Measurements from ENCODE around the gene SLC6A9.

Gene SLC6A9

GRCh38 chr1:43976890-43977289 is 54.4 kb downstream of the SLC6A9 start:
- H3K79me2 ChIP-seq (ENCODE audit: control insufficient read depth, insufficient read depth, low read length) = peaks cover 17% of the 10 kb centered on the region
- H3K4me1 ChIP-seq (ENCODE audit: control insufficient read depth, low read depth, low read length) = peaks cover 2% of the 10 kb centered on the region
- peaks cover 5% of the 10 kb centered on the region for H3K36me3 ChIP-seq (ENCODE audit: control insufficient read depth, insufficient read depth, low read length)
- H3K9ac ChIP-seq (ENCODE audit: low read length) = no peak overlapping the region
- no peak overlapping the region for H3K4me2 ChIP-seq (ENCODE audit: low read length)
- H4K8ac ChIP-seq (ENCODE audit: low read depth, low read length) = no peak overlapping the region
- no CpG with 5 or more reads among the region's 8 CpGs for WGBS (ENCODE audit: extremely low coverage, insufficient coverage, low lambda C conversion rate)
- no peak overlapping the region for H4K5ac ChIP-seq (ENCODE audit: low read length)
- H3K56ac ChIP-seq (ENCODE audit: low read length) = no peak overlapping the region
- no peak overlapping the region for H2BK15ac ChIP-seq (replicated peaks; ENCODE audit: low read depth)
- H3K4ac ChIP-seq (ENCODE audit: low read depth, low read length) = no peak overlapping the region
- no peak overlapping the region for H2AK5ac ChIP-seq (ENCODE audit: low read length)
- no peak overlapping the region for H3K18ac ChIP-seq (ENCODE audit: low read length)
- no peaks in the 10 kb centered on the region for H3K27me3 ChIP-seq (ENCODE audit: insufficient read depth, low read length, poor library complexity)
- H3K4me3 ChIP-seq (ENCODE audit: low read length) = no peak overlapping the region
- DNase-seq = no peak
- H3K27ac ChIP-seq (ENCODE audit: low read depth, low read length) = no peak overlapping the region
- H3K23ac ChIP-seq (ENCODE audit: low read length) = no peak overlapping the region
- H2BK120ac ChIP-seq (ENCODE audit: low read depth, low read length) = no peak overlapping the region
- peaks cover 29% of the 10 kb centered on the region for H3K79me1 ChIP-seq (ENCODE audit: low read length)
- H2BK5ac ChIP-seq (ENCODE audit: low read length) = no peak overlapping the region

DNA sequence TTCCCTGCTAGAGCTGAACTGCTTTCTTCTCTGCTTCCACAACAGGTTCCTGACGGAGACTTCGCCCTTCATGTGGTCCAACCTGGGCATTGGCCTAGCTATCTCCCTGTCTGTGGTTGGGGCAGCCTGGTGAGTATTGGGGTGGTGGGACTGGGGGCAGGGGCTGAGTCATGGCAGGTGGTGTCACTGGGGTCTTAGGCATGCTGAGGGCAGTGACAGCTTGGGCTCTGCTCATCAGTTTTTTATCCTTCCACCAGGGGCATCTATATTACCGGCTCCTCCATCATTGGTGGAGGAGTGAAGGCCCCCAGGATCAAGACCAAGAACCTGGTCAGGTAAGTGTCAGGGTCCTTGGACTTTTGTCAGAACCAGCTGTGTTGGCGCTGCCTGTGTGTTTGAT is 55.2 kb downstream of the SLC6A9 start:
- Histone ChIP-seq H3K4ac (ENCODE audit: low read depth, low read length) (no peak overlapping the region), H3K79me1 (ENCODE audit: low read length) (peaks cover 26% of the 10 kb centered on the region), H3K27me3 (ENCODE audit: insufficient read depth, low read length, poor library complexity) (no peaks in the 10 kb centered on the region), H2BK5ac (ENCODE audit: low read length) (no peak overlapping the region), H4K8ac (ENCODE audit: low read depth, low read length) (no peak overlapping the region), H3K56ac (ENCODE audit: low read length) (no peak overlapping the region), H2BK120ac (ENCODE audit: low read depth, low read length) (no peak overlapping the region), H3K79me2 (ENCODE audit: control insufficient read depth, insufficient read depth, low read length) (peaks cover 17% of the 10 kb centered on the region), H4K5ac (ENCODE audit: low read length) (no peak overlapping the region), H3K4me2 (ENCODE audit: low read length) (peak overlapping the region; percentile 95), H3K36me3 (ENCODE audit: control insufficient read depth, insufficient read depth, low read length) (peaks cover 5% of the 10 kb centered on the region), H3K9ac (ENCODE audit: low read length) (peak overlapping the region; percentile 97), H3K23ac (ENCODE audit: low read length) (no peak overlapping the region), H2BK15ac (replicated peaks; ENCODE audit: low read depth) (no peak overlapping the region), H3K27ac (ENCODE audit: low read depth, low read length) (no peak overlapping the region), H3K4me3 (ENCODE audit: low read length) (no peak overlapping the region), H2AK5ac (ENCODE audit: low read length) (no peak overlapping the region), H3K4me1 (ENCODE audit: control insufficient read depth, low read depth, low read length) (peaks cover 2% of the 10 kb centered on the region), H3K18ac (ENCODE audit: low read length) (no peak overlapping the region)
- no CpG with 5 or more reads among the region's 4 CpGs for WGBS (ENCODE audit: extremely low coverage, insufficient coverage, low lambda C conversion rate)
- no peak for DNase-seq

GRCh38 chr1:43975249-43975961 is 55.9 kb downstream of the SLC6A9 start:
- peaks cover 5% of the 10 kb centered on the region for H3K36me3 ChIP-seq (ENCODE audit: control insufficient read depth, insufficient read depth, low read length)
- peak overlapping the region; percentile 1 for H3K23ac ChIP-seq (ENCODE audit: low read length)
- H3K56ac ChIP-seq (ENCODE audit: low read length) = peak overlapping the region; percentile 99
- no peak overlapping the region for H2BK5ac ChIP-seq (ENCODE audit: low read length)
- peak overlapping the region; percentile 16 for H3K18ac ChIP-seq (ENCODE audit: low read length)
- H3K4me1 ChIP-seq (ENCODE audit: control insufficient read depth, low read depth, low read length) = peaks cover 2% of the 10 kb centered on the region
- H3K79me1 ChIP-seq (ENCODE audit: low read length) = peaks cover 28% of the 10 kb centered on the region
- no peak overlapping the region for H4K8ac ChIP-seq (ENCODE audit: low read depth, low read length)
- H2BK120ac ChIP-seq (ENCODE audit: low read depth, low read length) = no peak overlapping the region
- no CpG with 5 or more reads among the region's 34 CpGs for WGBS (ENCODE audit: extremely low coverage, insufficient coverage, low lambda C conversion rate)
- peak; percentile 45 for DNase-seq
- H3K4me3 ChIP-seq (ENCODE audit: low read length) = peak overlapping the region; percentile 86
- H3K4me2 ChIP-seq (ENCODE audit: low read length) = peak overlapping the region; percentile 95
- H3K4ac ChIP-seq (ENCODE audit: low read depth, low read length) = peak overlapping the region; percentile 40
- H3K9ac ChIP-seq (ENCODE audit: low read length) = peak overlapping the region; percentile 97
- H2BK15ac ChIP-seq (replicated peaks; ENCODE audit: low read depth) = no peak overlapping the region
- H4K5ac ChIP-seq (ENCODE audit: low read length) = no peak overlapping the region
- no peaks in the 10 kb centered on the region for H3K27me3 ChIP-seq (ENCODE audit: insufficient read depth, low read length, poor library complexity)
- H3K27ac ChIP-seq (ENCODE audit: low read depth, low read length) = peak overlapping the region; percentile 45
- peaks cover 21% of the 10 kb centered on the region for H3K79me2 ChIP-seq (ENCODE audit: control insufficient read depth, insufficient read depth, low read length)
- H2AK5ac ChIP-seq (ENCODE audit: low read length) = no peak overlapping the region

- peak within 1 kb of the TSS; percentile 40 for H3K4ac ChIP-seq (ENCODE audit: low read depth, low read length)
- H3K18ac ChIP-seq (ENCODE audit: low read length) = peak within 1 kb of the TSS; percentile 16
- peak within 1 kb of the TSS; percentile 51 for H2BK5ac ChIP-seq (ENCODE audit: low read length)
- peak within 1 kb of the TSS; percentile 97 for H3K9ac ChIP-seq (ENCODE audit: low read length)
- peak within 1 kb of the TSS; percentile 95 for H3K4me2 ChIP-seq (ENCODE audit: low read length)
- no peak within 1 kb of the TSS for H2BK15ac ChIP-seq (replicated peaks; ENCODE audit: low read depth)
- no peak within 1 kb of the TSS for H2BK120ac ChIP-seq (ENCODE audit: low read depth, low read length)
- no CpG with 5 or more reads among the region's 93 CpGs for WGBS (ENCODE audit: extremely low coverage, insufficient coverage, low lambda C conversion rate)
- H3K27ac ChIP-seq (ENCODE audit: low read depth, low read length) = peak within 1 kb of the TSS; percentile 45
- DNase-seq = peak; percentile 97
- H4K8ac ChIP-seq (ENCODE audit: low read depth, low read length) = no peak within 1 kb of the TSS
- peaks cover 20% of the 10 kb centered on the region for H3K79me2 ChIP-seq (ENCODE audit: control insufficient read depth, insufficient read depth, low read length)
- peak within 1 kb of the TSS; percentile 86 for H3K4me3 ChIP-seq (ENCODE audit: low read length)
- no peaks in the 10 kb centered on the region for H3K27me3 ChIP-seq (ENCODE audit: insufficient read depth, low read length, poor library complexity)
- no peak within 1 kb of the TSS for H2AK5ac ChIP-seq (ENCODE audit: low read length)
- peaks cover 30% of the 10 kb centered on the region for H3K79me1 ChIP-seq (ENCODE audit: low read length)
- no peak within 1 kb of the TSS for H4K5ac ChIP-seq (ENCODE audit: low read length)
- peaks cover 5% of the 10 kb centered on the region for H3K36me3 ChIP-seq (ENCODE audit: control insufficient read depth, insufficient read depth, low read length)
- peaks cover 2% of the 10 kb centered on the region for H3K4me1 ChIP-seq (ENCODE audit: control insufficient read depth, low read depth, low read length)
- peak within 1 kb of the TSS; percentile 1 for H3K23ac ChIP-seq (ENCODE audit: low read length)
- H3K56ac ChIP-seq (ENCODE audit: low read length) = peak within 1 kb of the TSS; percentile 99
Observed at GRCh38 chr1:43974443-43975248, 56.6 kb downstream of the SLC6A9 start, which contains the start of gene ATP6V0B. Gene ATP6V0B (plus strand): TSS chr1:43974960. CDS start chr1:43975041, 81 bp downstream.

- H4K8ac ChIP-seq (ENCODE audit: low read depth, low read length) = no peak overlapping the region
- H3K9ac ChIP-seq (ENCODE audit: low read length) = peak overlapping the region; percentile 61
- peak overlapping the region; percentile 79 for H3K56ac ChIP-seq (ENCODE audit: low read length)
- H3K27me3 ChIP-seq (ENCODE audit: insufficient read depth, low read length, poor library complexity) = no peaks in the 10 kb centered on the region
- no peak overlapping the region for H3K4ac ChIP-seq (ENCODE audit: low read depth, low read length)
- no peak overlapping the region for H3K27ac ChIP-seq (ENCODE audit: low read depth, low read length)
- H2BK120ac ChIP-seq (ENCODE audit: low read depth, low read length) = no peak overlapping the region
- H3K79me2 ChIP-seq (ENCODE audit: control insufficient read depth, insufficient read depth, low read length) = peaks cover 20% of the 10 kb centered on the region
- peak overlapping the region; percentile 28 for H3K4me3 ChIP-seq (ENCODE audit: low read length)
- DNase-seq = no peak
- no CpG with 5 or more reads among the region's 9 CpGs for WGBS (ENCODE audit: extremely low coverage, insufficient coverage, low lambda C conversion rate)
- H3K18ac ChIP-seq (ENCODE audit: low read length) = no peak overlapping the region
- no peak overlapping the region for H4K5ac ChIP-seq (ENCODE audit: low read length)
- H3K4me2 ChIP-seq (ENCODE audit: low read length) = peak overlapping the region; percentile 65
- H2BK5ac ChIP-seq (ENCODE audit: low read length) = no peak overlapping the region
- peaks cover 5% of the 10 kb centered on the region for H3K36me3 ChIP-seq (ENCODE audit: control insufficient read depth, insufficient read depth, low read length)
- peaks cover 2% of the 10 kb centered on the region for H3K4me1 ChIP-seq (ENCODE audit: control insufficient read depth, low read depth, low read length)
- no peak overlapping the region for H3K23ac ChIP-seq (ENCODE audit: low read length)
- H2BK15ac ChIP-seq (replicated peaks; ENCODE audit: low read depth) = no peak overlapping the region
- H3K79me1 ChIP-seq (ENCODE audit: low read length) = peaks cover 30% of the 10 kb centered on the region
- H2AK5ac ChIP-seq (ENCODE audit: low read length) = no peak overlapping the region
Observed at GRCh38 chr1:43973981-43974442, 57.2 kb downstream of the SLC6A9 start.
